GM20431 (cell line): ENCODE data around the gene SPIRE1.

Source experiments
- in situ Hi-C: fragments of 300-500 bp; cut with MseI, MboI; formaldehyde crosslinking; loops from one replicate; pipeline ENCODE4 v1.15.0; 2020; ENCODE audit warnings: low sequenced_read_pairs; ENCODE audit not compliant: unreplicated experiment

SPIRE1 gene

GRCh38 chr18:12657684-12658425 lies at the start of gene SPIRE1:
TSS of gene SPIRE1 (minus strand) at chr18:12658107. CDS start at chr18:12657866, 241 bp downstream.
- in situ Hi-C loops = no loop called here

DNA sequence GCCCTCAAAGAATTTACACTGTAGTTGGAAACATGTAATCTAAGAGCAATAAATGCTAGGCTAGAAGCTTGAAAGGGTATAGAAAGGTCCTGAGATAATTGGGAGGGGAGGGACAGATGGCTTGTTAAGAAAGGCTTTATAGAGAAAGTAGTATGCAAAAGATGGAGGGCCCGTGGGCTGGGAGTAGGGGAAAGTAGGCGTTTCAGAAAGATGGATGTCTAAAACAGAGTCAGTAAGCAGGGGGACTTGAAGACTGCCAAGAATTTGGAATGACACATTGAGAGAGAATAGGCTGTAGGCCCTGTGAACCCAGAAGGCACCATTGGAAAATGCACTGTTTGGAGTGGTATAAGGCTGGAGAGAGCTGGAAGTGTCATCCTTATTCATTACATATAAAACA lies 45.8 kb upstream of the SPIRE1 start:
- in situ Hi-C loops = no loop called here

DNA sequence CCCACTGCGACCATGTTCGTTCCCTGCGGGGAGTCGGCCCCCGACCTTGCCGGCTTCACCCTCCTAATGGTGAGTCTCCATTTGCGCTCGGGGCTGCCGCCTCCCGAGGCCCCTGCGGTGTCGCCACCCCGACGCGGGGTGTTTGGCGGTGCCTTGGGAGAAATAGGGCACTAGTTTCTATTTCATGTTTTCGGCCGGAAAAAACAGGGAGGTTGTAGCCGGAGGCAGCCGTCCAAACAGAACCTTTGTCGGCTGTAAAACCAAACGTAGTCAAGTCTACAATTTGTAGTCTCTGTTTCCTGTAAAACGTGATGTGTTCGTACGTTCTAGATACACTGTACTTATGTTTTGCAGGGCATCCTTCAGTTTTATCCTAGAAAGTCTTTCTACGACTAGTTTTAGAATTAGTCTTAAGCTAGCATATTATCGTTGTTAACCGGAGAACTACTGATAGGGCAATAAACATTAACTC lies 45.2 kb upstream of the SPIRE1 start:
- in situ Hi-C loops = no loop called here

GRCh38 chr18:12702221-12703095 lies 44.6 kb upstream of the SPIRE1 start, which contains the start of the genes CEP76 and PSMG2:
TSS of gene CEP76 (minus strand) at chr18:12702723. CDS start at chr18:12702548, 175 bp downstream.
TSS of gene PSMG2 (plus strand) at chr18:12703042. CDS start at chr18:12703108, 66 bp downstream.
- in situ Hi-C loops = no loop called here

GRCh38 chr18:12701161-12701560 lies 43.3 kb upstream of the SPIRE1 start:
- in situ Hi-C loops = no loop called here

GRCh38 chr18:12699747-12700146 lies 41.8 kb upstream of the SPIRE1 start:
- in situ Hi-C loops = no loop called here

GRCh38 chr18:12694032-12694431 lies 36.1 kb upstream of the SPIRE1 start:
- in situ Hi-C loops = no loop called here

- in situ Hi-C loops = no loop called here
These were observed 34.3 kb upstream of the SPIRE1 start for GRCh38 chr18:12692206-12692605.

DNA sequence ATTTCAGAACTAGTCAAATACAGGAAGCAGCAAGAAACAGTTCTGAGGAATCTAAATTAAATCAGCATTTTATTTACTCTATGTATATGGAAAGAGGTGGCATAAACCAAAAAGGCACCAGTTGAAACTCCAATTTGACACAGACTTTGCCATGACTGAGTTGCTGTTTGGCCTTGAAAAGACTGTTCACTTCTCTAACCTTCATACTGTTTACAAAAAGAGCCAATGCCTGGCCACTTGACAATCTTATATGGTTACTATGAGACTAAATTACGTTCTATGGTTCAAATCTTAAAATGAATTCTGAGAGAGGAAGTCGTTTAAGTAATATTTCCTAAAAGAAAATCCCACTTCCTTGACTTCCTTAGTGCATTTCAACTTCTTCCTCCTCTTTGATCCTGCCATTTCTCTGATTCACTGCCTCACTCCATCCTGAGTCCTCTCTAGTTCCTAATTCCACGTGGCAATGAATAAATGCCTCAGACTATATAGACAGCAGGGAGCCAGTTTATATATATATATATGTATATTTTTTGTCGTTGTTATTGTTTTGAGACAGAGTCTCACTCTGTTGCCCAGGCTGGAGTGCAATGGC lies 31.4 kb upstream of the SPIRE1 start:
- in situ Hi-C loops = no loop called here

DNA sequence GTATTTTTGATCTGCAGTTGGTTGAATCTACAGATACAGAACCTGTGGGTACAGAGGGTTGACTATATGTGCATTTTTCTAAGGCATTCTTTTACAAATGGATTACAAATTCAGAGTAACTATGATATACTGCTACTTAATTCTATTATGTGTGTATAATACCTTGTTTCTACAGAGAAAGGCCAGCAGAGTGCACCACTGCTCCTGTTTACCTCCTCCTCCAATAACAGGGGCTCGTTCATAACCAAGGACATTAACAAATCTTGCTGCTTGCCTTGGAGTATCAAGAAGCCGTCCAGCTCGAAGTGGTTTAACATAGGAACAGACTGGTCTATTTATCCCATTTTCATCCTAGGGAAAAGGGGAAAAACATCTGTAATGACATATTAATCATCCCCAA lies 28.2 kb upstream of the SPIRE1 start:
- in situ Hi-C loops = no loop called here

- in situ Hi-C loops = no loop called here
These were observed 21.4 kb upstream of the SPIRE1 start for GRCh38 chr18:12679183-12679786.

- in situ Hi-C loops = loop anchor here (10.0 kb wide), 1 partner anchor 273 kb away; no protein-coding TSS in a partner anchor
These were observed 10.1 kb upstream of the SPIRE1 start for GRCh38 chr18:12668041-12668440.

DNA sequence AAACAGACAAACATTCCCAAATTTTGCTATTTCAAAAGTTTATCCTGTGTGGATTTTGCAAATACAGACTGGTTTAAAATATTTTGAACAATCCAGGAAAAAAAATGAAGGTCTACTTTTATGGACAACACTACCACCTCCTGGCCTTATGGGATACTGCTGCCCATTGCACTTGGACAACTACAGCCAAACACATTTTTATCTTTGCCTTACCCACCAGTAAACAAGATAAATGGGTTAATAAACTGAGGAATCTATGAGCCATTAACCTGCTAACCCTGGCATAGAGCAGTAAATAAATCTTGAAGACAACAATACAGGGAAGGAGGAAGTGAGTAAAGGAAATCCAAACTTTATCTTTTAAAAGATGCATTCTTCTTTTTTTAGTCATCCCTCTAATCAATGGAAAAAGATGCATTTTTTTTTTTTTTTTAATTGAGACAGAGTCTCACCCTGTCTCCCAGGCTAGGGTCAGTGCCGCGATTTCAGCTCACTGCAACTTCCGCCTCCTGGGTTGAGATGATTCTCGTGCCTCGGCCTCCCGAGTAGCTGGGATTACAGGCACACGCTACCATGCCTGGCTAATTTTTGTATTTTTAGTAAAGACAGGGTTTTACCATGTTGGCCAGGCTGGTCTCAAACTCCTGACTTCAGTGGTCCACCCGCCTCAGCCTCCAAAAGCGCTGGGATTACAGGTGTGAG lies 2.1 kb upstream of the SPIRE1 start:
- in situ Hi-C loops = loop anchor here (10.0 kb wide), 1 partner anchor 265 kb away; no protein-coding TSS in a partner anchor

DNA sequence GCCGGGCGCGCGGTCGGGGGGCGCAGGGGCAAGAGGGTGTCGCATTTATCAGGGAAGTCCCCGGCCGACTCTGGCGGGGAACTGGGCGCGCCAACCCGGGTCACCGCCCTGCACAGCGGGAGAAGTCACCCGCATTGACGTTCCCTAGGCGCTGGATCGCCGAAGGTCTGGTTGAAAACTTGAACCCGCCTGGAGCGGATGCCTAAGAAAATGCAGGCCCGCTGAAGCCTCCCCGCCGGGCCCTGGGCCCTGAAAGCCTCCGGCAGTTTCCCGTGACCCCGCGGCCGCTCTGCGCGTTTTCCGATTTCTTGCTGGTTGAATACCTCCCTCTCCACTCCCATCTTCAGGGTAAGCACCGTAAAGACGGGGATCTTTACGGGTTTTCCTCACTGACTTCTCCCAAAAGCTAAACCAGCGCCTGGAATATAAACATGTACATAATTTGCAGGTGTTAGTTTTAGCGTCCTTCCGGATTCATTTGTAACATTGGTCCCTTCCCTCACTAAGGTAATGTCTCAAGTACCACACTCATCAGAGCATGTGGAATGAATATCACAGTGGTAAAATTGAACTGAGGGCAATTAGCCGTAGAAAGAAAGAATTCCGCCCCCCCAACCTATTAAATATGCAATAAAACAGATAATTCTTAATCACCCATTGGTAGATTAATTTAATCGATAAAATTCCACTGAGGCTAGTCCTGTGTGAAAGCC lies 675 bp upstream of the SPIRE1 start:
- in situ Hi-C loops = no loop called here

- in situ Hi-C loops = no loop called here
These were observed 796 bp downstream of the SPIRE1 start for GRCh38 chr18:12656938-12657683.

DNA sequence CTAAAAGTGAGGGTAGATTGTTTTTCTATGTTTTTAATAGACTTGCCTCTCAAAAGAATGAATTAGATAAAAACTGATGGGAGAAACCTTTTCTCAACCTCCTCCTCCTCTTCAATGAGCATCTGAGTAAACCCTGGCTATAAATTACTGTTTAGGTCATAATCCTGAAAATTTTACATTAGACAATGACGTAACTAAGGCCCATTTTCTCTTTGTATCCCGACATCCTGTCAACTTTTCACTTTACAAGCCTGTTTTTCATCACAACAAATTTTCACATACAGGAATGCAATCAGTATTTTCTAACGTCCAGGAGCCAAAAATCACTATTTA lies 1.3 kb downstream of the SPIRE1 start:
- in situ Hi-C loops = no loop called here

DNA sequence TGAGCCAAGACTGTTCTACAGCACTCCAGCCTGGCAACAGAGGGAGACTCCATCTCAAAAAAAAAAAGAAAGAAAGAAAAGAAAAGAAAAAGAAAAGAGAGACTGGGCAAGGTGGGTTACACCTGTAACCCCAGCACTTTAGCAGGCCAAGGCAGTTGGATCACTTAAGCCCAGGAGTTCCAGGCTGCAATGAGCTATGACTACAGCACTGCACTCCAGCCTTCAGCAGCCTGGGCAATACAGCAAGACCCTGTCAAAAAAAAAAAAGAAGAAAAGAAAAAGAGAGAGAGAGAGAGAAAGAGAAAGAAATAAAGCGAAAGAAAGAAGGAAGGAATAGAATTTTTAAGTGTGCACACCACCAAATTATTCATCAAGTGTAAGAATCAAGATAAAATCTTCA lies 2.9 kb downstream of the SPIRE1 start:
- in situ Hi-C loops = no loop called here

DNA sequence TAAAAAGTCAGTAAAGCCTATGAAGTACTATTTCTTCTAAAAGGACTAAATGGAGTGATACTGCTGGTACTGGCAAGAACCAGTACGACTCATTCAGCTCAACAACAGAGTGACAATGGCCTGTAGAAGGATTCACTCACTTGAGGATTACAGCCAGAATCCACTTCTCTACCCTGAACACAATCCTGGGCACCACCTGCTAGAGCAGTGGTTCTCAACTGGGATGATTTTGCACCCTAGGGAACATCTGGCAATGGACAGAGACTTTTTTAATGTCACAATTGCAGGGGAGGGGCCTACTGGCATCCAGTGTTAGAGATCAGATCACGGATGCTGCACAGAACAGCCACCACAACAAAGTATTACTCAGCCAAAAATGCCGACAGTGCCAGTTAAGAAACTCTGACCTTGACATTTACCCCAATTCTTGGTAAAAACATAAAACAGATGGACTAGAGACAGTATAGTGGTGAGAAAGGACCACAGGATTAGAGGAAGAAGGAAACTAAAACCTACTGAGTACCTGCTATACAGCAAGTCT lies 5.0 kb downstream of the SPIRE1 start:
- in situ Hi-C loops = no loop called here
